HG02763 (cell line): ENCODE measurements around the gene INPP4A.
"Not testable (repeated sequence)": the region's sequence is repeated elsewhere in the genome, so short reads cannot be mapped to it uniquely, and the experiment has no call there.

ENCODE experiments used
- ATAC-seq: cut with Tn5 transposase; IDR thresholded peaks from one replicate; pipeline ENCODE4 v1.9.1; 2021; ENCODE audit warnings: mild to moderate bottlenecking, moderate library complexity; ENCODE audit not compliant: unreplicated experiment

Gene INPP4A

GRCh38 chr2:98577313-98577712, 132.7 kb downstream of the INPP4A start:
- no peak for ATAC-seq

DNA sequence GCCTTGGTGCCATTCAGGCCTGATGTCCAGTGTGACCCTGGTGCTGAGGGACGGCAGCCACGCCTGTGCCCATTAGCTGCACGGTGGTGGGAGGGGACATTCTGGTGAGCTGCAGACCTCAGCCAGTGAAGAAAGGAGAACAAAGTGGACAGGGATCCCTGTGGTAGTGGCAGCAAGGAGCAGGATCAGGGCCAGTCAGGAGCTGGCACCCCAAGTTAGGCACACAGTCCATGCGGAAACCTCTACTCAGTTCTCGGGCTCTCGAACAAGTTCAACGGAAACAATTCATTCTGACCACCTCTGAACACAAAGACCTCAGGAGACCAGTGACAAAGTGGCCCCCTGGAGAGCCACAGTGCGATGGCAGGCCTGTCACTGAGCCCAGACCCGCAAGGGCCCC, 133.6 kb downstream of the INPP4A start:
- ATAC-seq: no peak

DNA sequence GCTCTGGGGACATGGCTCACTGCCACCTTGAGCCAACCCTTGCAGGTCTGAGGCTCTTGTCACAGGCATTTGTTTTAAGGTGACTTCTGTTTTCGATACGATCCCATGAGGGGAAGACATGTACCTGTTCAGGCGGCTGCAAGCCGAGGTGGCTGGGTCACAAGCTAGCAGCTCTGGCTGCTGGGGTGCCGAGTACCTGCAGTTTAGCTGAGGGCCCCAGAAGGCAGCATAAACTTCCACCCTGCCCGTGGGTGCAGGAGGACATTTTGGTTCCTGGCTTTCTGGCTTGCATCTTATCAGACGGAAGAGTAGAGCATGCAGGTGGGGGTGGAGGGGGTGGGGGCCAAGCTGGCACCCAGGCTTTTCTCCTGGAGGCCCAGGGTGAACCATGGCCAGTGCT, 135.3 kb downstream of the INPP4A start:
- no peak for ATAC-seq

DNA sequence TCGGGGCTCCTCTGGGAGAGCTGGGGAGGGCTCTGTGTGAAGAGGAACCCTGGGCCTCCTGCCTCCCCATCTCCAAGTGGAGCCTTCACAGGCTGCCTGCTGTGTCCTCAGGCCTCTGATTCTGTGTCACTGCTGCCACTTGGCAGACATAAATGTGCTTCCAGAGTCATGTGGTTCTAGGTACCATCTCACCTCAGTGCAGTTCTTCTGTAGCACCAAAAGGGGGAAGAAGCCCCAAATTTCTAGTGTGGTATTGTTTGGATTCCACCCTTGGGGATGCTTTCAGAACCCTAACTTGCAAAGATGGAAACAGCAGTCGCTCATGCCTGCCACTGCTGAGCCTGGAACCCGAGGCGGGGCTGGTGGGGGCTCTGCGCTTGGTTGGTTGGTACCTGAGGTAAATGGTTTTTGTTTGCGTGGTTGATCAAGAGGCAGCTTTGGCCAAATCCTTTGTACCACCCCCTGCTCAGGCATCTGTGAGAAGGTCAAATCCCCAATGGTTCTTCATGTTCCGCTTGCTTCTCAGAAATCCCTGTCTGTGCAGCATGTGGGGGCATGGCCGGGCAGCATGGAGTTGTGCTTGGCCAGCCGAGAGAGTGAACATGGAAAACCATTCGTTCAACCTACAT, 136.1 kb downstream of the INPP4A start:
- ATAC-seq: no peak

- no peak for ATAC-seq
Measured at GRCh38 chr2:98582523-98582922, 137.9 kb downstream of the INPP4A start.

DNA sequence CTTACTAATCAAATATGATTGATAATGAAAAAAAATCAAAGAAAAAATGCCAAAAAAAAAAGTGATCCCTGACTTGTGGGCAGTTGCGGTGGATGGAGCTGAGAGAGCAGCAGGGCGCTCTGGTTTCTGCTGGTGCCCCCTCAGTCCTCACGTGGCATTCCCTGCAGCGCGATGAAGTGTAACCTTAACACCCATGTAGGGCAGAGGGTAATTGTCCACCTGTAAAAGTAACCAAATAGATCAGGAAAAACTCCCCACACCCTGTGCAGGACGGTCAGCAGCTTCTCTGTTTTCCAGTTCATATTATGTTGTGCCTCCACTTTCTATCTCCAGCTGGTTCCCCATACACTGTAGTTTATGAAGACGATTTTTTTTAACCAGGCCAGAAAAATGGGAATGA, 138.6 kb downstream of the INPP4A start:
- no peak for ATAC-seq

- no peak for ATAC-seq
Measured at GRCh38 chr2:98583816-98584618, 139.4 kb downstream of the INPP4A start.

GRCh38 chr2:98585386-98585785, 140.7 kb downstream of the INPP4A start:
- ATAC-seq: no peak

DNA sequence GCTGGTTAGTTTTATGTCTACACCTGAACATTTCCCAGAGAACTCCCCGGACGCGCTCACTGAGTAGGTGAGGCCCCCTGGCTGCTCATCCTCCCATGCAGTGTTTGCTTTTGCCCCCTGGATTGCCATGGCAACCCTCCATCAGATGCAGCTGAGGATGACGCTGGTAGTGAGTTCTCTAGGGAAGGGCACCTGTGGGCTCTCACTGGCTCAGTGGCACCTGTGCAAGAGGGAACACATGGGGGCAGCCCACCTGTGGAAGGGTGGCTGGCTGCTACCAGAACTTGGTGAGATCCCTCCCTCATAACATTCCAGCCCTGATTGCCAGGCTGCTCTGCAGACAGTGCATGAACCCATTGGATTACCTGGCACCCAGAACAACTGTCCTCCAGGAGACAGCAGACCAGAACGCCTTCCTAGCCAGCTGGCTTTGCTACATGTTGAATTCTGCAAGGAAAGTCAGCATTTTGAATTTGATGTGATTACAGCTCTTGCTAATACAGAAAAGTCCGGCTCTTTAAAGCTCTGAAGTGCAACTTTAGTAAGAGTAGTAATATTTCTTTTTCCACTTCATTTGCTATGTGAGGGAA, 142.0 kb downstream of the INPP4A start:
- no peak for ATAC-seq

- ATAC-seq: no peak
Measured at GRCh38 chr2:98588880-98589431, 144.3 kb downstream of the INPP4A start.

- no peak for ATAC-seq
Measured at GRCh38 chr2:98589489-98589888, 144.8 kb downstream of the INPP4A start.

GRCh38 chr2:98592565-98592964, 147.9 kb downstream of the INPP4A start:
- no peak for ATAC-seq

GRCh38 chr2:98594665-98595064, 150.0 kb downstream of the INPP4A start:
- ATAC-seq: not testable (repeated sequence)

DNA sequence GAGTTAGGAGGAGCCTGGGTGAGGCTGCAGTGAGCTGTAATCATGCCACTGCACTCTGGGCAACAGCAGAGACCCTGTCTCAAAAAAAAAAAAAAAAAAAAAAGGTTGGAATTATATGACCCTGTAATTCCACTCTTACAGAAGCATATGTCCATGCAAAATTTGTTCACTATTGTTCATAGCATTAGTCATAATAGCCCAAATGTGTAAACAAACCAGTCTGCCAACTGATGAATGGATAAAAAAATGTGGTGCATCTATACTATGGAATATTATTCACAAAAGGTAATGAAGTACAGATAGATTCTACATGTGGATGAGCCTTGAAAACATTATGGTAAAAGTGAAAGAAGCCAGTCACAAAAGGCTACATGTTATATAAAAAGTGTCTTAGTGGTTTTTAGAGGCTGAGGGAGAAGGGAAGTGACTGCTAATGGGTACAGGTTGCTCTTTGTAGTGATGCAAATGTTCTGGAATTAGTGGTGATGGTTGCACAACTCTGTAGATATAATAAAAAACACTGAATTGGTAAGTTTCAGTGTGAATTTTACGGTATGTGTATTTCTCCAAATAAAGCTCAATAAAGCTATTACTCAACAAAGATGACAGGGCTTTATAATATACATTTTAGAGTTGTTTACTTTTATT, 154.2 kb downstream of the INPP4A start:
- no peak for ATAC-seq

GRCh38 chr2:98601532-98602132, 157.0 kb downstream of the INPP4A start:
- ATAC-seq: no peak

DNA sequence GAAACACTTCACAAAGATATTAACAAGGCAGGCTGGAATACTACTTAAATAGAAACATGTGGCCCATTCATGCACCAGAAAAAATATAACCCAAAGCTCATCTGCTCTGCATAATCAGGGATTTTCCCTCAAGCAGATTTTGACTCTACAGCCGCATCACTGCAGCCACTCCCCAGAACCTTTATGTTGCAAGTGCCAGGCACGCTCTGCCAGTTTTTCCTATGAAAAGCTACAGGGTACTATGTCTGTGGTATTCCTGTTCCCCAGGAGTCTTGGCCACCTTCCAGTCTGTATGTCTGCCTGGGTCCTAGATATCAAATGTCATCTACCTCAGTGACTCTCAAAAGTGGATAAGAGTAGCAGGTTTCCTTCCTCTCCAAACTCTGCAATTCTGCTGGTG, 159.9 kb downstream of the INPP4A start:
- no peak for ATAC-seq

- no peak for ATAC-seq
Measured at GRCh38 chr2:98605076-98605475, 160.4 kb downstream of the INPP4A start.

DNA sequence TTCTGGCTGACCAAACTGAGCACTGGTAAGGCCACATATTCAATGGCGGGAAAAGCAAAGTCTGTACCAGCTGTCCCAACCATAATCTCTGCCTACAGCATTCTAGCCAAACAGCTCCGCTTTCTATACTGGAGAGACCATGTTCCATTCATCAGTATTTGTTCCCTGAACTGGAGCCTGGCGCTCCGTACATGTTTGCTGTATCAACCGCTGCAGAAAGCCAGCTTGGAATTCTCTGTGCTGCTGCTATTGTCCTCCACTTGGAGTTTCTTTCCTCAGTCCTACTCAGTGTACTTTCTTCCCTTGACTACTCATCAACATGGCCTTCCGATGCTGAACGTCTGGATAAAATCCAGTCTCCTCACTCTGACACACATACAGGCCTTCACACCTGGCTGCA, 161.8 kb downstream of the INPP4A start:
- ATAC-seq: no peak

- ATAC-seq: no peak
Measured at GRCh38 chr2:98607104-98607503, 162.4 kb downstream of the INPP4A start.

GRCh38 chr2:98607741-98608115, 163.1 kb downstream of the INPP4A start:
- no peak for ATAC-seq
